Measurements from ENCODE around the gene NOS3. TPM values are rescaled to one million over a fixed set of nuclear protein-coding genes. Genes with fewer than 3 reads are reported as not detected.

Gene NOS3
- total RNA-seq, 3 donors from 2014 or later, result 3.8 to 35.1 (median 5.1) TPM

DNA sequence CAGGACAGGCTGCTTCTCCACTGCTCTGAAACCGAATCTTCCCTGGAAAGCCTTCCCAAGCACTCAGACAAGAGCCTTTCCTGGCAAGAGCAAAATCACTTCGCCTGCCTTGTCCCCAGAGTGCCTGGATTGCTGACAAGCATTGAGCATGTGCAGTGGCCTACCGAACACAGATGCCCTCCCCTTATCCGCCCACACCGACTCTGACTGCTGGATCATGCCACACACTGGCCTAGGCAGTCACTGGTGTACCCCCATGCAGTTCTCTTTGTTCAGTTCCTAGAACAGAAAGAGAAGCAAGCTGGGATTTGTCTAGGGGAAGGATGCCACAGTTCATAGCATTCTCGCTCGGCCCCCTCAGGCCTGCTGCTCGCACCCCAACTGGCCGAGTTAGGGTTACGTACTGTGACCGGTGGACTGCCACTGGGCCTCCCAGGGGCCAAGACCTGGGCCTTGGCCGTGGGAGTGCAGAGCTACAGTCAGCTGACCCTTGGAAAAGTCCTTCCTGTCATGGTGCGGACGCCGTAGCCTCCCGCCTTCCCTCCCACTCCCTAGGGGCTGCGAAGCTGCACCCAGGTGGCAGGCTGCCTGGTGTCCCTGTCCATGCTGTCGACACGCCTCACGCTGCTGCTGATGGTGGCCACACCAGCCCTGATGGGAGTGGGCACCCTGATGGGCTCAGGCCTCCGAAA lies 44.4 kb downstream of the NOS3 start:
- DNase-seq (ENCODE audit: low spot score in 2 of 2), result no peak
- intact Hi-C loops (cut with DNase I; ENCODE audit: low total_unique reads), result no loop called here
- TF ChIP-seq POLR2AphosphoS5 (IDR thresholded peaks at IDR 0.05), result no peak
- TF ChIP-seq POLR2A (IDR thresholded peaks at IDR 0.05), result no peak
- TF ChIP-seq, protein P1, sequence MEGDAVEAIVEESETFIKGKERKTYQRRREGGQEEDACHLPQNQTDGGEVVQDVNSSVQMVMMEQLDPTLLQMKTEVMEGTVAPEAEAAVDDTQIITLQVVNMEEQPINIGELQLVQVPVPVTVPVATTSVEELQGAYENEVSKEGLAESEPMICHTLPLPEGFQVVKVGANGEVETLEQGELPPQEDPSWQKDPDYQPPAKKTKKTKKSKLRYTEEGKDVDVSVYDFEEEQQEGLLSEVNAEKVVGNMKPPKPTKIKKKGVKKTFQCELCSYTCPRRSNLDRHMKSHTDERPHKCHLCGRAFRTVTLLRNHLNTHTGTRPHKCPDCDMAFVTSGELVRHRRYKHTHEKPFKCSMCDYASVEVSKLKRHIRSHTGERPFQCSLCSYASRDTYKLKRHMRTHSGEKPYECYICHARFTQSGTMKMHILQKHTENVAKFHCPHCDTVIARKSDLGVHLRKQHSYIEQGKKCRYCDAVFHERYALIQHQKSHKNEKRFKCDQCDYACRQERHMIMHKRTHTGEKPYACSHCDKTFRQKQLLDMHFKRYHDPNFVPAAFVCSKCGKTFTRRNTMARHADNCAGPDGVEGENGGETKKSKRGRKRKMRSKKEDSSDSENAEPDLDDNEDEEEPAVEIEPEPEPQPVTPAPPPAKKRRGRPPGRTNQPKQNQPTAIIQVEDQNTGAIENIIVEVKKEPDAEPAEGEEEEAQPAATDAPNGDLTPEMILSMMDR (IDR thresholded peaks at IDR 0.05), result no peak
- H3K4me1 ChIP-seq, result no peaks in the 10 kb centered on the region
- no peak overlapping the region for H3K27ac ChIP-seq
- peaks cover 7% of the 10 kb centered on the region for H3K36me3 ChIP-seq
- no peaks in the 10 kb centered on the region for H3K9me3 ChIP-seq
- H3K4me3 ChIP-seq, result no peak overlapping the region
- H3K27me3 ChIP-seq, result no peaks in the 10 kb centered on the region

DNA sequence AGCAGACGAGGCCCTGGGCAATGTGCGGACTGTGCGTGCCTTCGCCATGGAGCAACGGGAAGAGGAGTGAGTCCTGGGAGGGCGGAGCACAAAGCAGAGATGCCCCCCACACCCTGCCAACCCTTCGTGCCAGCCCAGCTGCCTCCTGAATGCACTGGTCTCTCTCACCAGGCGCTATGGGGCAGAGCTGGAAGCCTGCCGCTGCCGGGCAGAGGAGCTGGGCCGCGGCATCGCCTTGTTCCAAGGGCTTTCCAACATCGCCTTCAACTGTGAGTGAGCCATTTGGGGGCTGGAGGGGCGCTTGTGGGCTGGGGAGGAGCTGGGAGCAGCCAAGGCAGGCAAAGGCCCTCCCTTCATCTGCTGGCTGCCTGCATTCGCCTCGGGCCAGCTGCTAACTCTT lies 45.1 kb downstream of the NOS3 start:
- Histone ChIP-seq H3K36me3 (peaks cover 7% of the 10 kb centered on the region), H3K27ac (no peak overlapping the region), H3K9me3 (no peaks in the 10 kb centered on the region), H3K4me3 (no peak overlapping the region), H3K27me3 (no peaks in the 10 kb centered on the region), H3K4me1 (no peaks in the 10 kb centered on the region)
- DNase-seq (ENCODE audit: low spot score in 2 of 2), result no peak
- TF ChIP-seq POLR2A (IDR thresholded peaks at IDR 0.05) (no peak), POLR2AphosphoS5 (IDR thresholded peaks at IDR 0.05) (no peak)
- TF ChIP-seq, protein P1 (IDR thresholded peaks at IDR 0.05), result no peak
- intact Hi-C loops (cut with DNase I; ENCODE audit: low total_unique reads), result no loop called here

- peak in 1 of 3 donors; percentile 14 for TF ChIP-seq POLR2AphosphoS5 (IDR thresholded peaks at IDR 0.05)
- TF ChIP-seq, protein P1 (IDR thresholded peaks at IDR 0.05), result no peak
- no peak for TF ChIP-seq POLR2A (IDR thresholded peaks at IDR 0.05)
- Histone ChIP-seq H3K27ac (peak overlapping the region in 1 of 2 donors; percentile 76), H3K36me3 (peaks cover 7% of the 10 kb centered on the region), H3K9me3 (no peaks in the 10 kb centered on the region), H3K27me3 (no peaks in the 10 kb centered on the region), H3K4me3 (no peak overlapping the region), H3K4me1 (no peaks in the 10 kb centered on the region)
- no peak for DNase-seq (ENCODE audit: low spot score in 2 of 2)
- intact Hi-C loops (cut with DNase I; ENCODE audit: low total_unique reads), result no loop called here
Observed at GRCh38 chr7:151038951-151039849, 48.4 kb downstream of the NOS3 start.

DNA sequence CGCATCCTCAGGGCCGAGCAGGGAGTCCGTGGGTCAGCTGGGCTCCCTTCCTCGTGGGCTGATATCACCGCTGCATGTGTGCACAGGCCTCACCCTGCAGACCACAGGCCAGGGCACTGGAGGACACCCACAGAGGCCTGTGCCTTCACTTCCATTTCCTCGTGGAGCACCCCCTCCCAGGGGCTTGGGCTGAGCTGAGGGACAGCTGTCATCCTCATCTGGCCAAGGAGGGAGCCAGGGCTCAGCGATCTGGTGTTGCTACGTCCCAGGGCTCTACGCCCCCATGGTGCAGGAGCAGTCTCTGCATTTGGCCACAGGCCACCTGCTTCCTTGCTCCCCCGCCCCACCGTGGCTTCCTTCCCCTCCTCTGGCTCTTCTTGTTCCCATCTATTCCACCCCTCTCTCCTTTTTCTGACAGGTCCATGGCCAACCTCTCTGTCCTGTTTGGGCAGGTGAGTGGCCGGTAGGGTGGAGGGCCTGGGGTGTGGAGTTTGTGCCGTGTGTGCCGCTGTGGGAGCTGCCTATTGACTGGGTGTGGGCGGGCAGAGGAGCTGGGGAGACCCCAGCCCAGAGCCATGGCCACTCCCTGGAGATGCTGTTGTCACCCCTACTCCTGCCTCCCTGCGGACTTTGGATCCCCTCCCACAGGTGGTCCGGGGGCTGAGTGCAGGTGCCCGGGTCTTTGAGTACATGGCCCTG lies 49.2 kb downstream of the NOS3 start:
- no peak for DNase-seq (ENCODE audit: low spot score in 2 of 2)
- Histone ChIP-seq H3K4me3 (no peak overlapping the region), H3K36me3 (peaks cover 7% of the 10 kb centered on the region), H3K9me3 (no peaks in the 10 kb centered on the region), H3K27ac (peak overlapping the region in 1 of 2 donors; percentile 14), H3K27me3 (no peaks in the 10 kb centered on the region), H3K4me1 (no peaks in the 10 kb centered on the region)
- intact Hi-C loops (cut with DNase I; ENCODE audit: low total_unique reads), result no loop called here
- TF ChIP-seq POLR2AphosphoS5 (IDR thresholded peaks at IDR 0.05) (no peak), POLR2A (IDR thresholded peaks at IDR 0.05) (no peak)
- TF ChIP-seq, protein P1 (IDR thresholded peaks at IDR 0.05), result no peak
